GM21576 (cell line): Measurements from ENCODE around the gene RHOA.
"Not testable (repeated sequence)": the region's sequence is repeated elsewhere in the genome, so short reads cannot be mapped to it uniquely, and the experiment has no call there.

ENCODE experiments used
- ATAC-seq: cut with Tn5 transposase; IDR thresholded peaks from one replicate; pipeline ENCODE4 v1.9.1; 2021; ENCODE audit warnings: mild to moderate bottlenecking, moderate library complexity; ENCODE audit not compliant: unreplicated experiment

The RHOA gene

GRCh38 chr3:49412632-49413337 lies 1.0 kb upstream of the RHOA start:
- no peak for ATAC-seq

- peak; percentile 20 for ATAC-seq
These were observed 225 bp downstream of the RHOA start for GRCh38 chr3:49411535-49411967.

- no peak for ATAC-seq
These were observed 786 bp downstream of the RHOA start for GRCh38 chr3:49410846-49411534.

- ATAC-seq = no peak
These were observed 1.5 kb downstream of the RHOA start for GRCh38 chr3:49410066-49410845.

- no peak for ATAC-seq
These were observed 4.9 kb downstream of the RHOA start for GRCh38 chr3:49406571-49407565.

- ATAC-seq = not testable (repeated sequence)
These were observed 6.2 kb downstream of the RHOA start for GRCh38 chr3:49405570-49405969.

- no peak for ATAC-seq
These were observed 7.9 kb downstream of the RHOA start for GRCh38 chr3:49403891-49404290.

GRCh38 chr3:49401766-49402165 lies 10.0 kb downstream of the RHOA start:
- ATAC-seq = no peak

- ATAC-seq = no peak
These were observed 12.3 kb downstream of the RHOA start for GRCh38 chr3:49399461-49399860.

GRCh38 chr3:49397470-49397869 lies 14.3 kb downstream of the RHOA start:
- no peak for ATAC-seq

- not testable (repeated sequence) for ATAC-seq
These were observed 20.5 kb downstream of the RHOA start for GRCh38 chr3:49391310-49391709.

- no peak for ATAC-seq
These were observed 22.5 kb downstream of the RHOA start for GRCh38 chr3:49389297-49389696.

GRCh38 chr3:49388289-49388820 lies 23.4 kb downstream of the RHOA start:
- ATAC-seq = no peak

GRCh38 chr3:49387721-49388120 lies 24.1 kb downstream of the RHOA start:
- no peak for ATAC-seq

- ATAC-seq = no peak
These were observed 25.6 kb downstream of the RHOA start for GRCh38 chr3:49386056-49386756.

- no peak for ATAC-seq
These were observed 26.2 kb downstream of the RHOA start for GRCh38 chr3:49385617-49386016.

- no peak for ATAC-seq
These were observed 28.4 kb downstream of the RHOA start for GRCh38 chr3:49383387-49383786.

GRCh38 chr3:49378249-49378895 lies 33.4 kb downstream of the RHOA start:
- no peak for ATAC-seq

- ATAC-seq = no peak
These were observed 34.3 kb downstream of the RHOA start for GRCh38 chr3:49377483-49377882.
